Nephron progenitor cell (in vitro differentiated cells): ENCODE results near the gene COL24A1.

Source experiments
- DNase-seq: peaks from one replicate; pipeline ENCODE4 v3.0.0; 2021
- H3K27ac Mint-ChIP-seq: 2 replicates; pipeline ENCODE4 v1.8.0; 2021; ENCODE audit warnings: mild to moderate bottlenecking, moderate library complexity, mixed read lengths
- H3K27me3 Mint-ChIP-seq: 2 replicates; pipeline ENCODE4 v1.8.0; 2021; ENCODE audit warnings: mild to moderate bottlenecking, low read depth, mixed read lengths; ENCODE audit not compliant: poor library complexity
- H3K36me3 Mint-ChIP-seq: 2 replicates; pipeline ENCODE4 v1.8.0; 2021; ENCODE audit warnings: low read depth, mixed read lengths
- H3K4me1 Mint-ChIP-seq: 2 replicates; pipeline ENCODE4 v1.8.0; 2021; ENCODE audit warnings: mixed read lengths
- H3K4me3 Mint-ChIP-seq: 2 replicates; pipeline ENCODE4 v1.8.0; 2021; ENCODE audit warnings: mild to moderate bottlenecking, moderate library complexity, mixed read lengths
- H3K9me3 Mint-ChIP-seq: 2 replicates; pipeline ENCODE4 v1.8.0; 2021; ENCODE audit warnings: mild to moderate bottlenecking, moderate library complexity, mixed read lengths
- CTCF ChIP-seq: fragments of 200-600 bp; sonication (generic); IDR thresholded peaks from 2 replicates; pipeline ENCODE4 v1.5.0; 2021; ENCODE audit warnings: antibody characterized with exemption

COL24A1 gene

GRCh38 chr1:85992791-85993190 lies 163.8 kb downstream of the COL24A1 start:
- TF ChIP-seq CTCF: no peak
- H3K9me3 Mint-ChIP-seq: no peaks in the 10 kb centered on the region
- H3K4me3 Mint-ChIP-seq: no peak overlapping the region
- H3K4me1 Mint-ChIP-seq: no peaks in the 10 kb centered on the region
- H3K27me3 Mint-ChIP-seq: no peaks in the 10 kb centered on the region
- no peaks in the 10 kb centered on the region for H3K36me3 Mint-ChIP-seq
- no peak for DNase-seq
- H3K27ac Mint-ChIP-seq: no peak overlapping the region

- no peak for DNase-seq
- no peak overlapping the region for H3K27ac Mint-ChIP-seq
- TF ChIP-seq CTCF: no peak
- no peaks in the 10 kb centered on the region for H3K27me3 Mint-ChIP-seq
- H3K4me1 Mint-ChIP-seq: no peaks in the 10 kb centered on the region
- H3K36me3 Mint-ChIP-seq: no peaks in the 10 kb centered on the region
- H3K4me3 Mint-ChIP-seq: no peak overlapping the region
- H3K9me3 Mint-ChIP-seq: no peaks in the 10 kb centered on the region
Observed at GRCh38 chr1:85991261-85991660, 165.3 kb downstream of the COL24A1 start.

GRCh38 chr1:85984636-85985035 lies 171.9 kb downstream of the COL24A1 start:
- no peak for TF ChIP-seq CTCF
- H3K4me3 Mint-ChIP-seq: no peak overlapping the region
- H3K27me3 Mint-ChIP-seq: peaks cover 8% of the 10 kb centered on the region
- DNase-seq: no peak
- H3K27ac Mint-ChIP-seq: no peak overlapping the region
- H3K36me3 Mint-ChIP-seq: no peaks in the 10 kb centered on the region
- H3K4me1 Mint-ChIP-seq: no peaks in the 10 kb centered on the region
- H3K9me3 Mint-ChIP-seq: peaks cover 4% of the 10 kb centered on the region

GRCh38 chr1:85983316-85983715 lies 173.3 kb downstream of the COL24A1 start:
- TF ChIP-seq CTCF: no peak
- Mint-ChIP-seq H3K4me3 (no peak overlapping the region), H3K36me3 (no peaks in the 10 kb centered on the region), H3K27me3 (peaks cover 11% of the 10 kb centered on the region), H3K27ac (no peak overlapping the region), H3K4me1 (no peaks in the 10 kb centered on the region), H3K9me3 (peaks cover 7% of the 10 kb centered on the region)
- no peak for DNase-seq

GRCh38 chr1:85976516-85977205 lies 179.9 kb downstream of the COL24A1 start:
- Mint-ChIP-seq H3K4me3 (no peak overlapping the region), H3K36me3 (no peaks in the 10 kb centered on the region), H3K27me3 (peaks cover 10% of the 10 kb centered on the region), H3K9me3 (peaks cover 14% of the 10 kb centered on the region), H3K4me1 (no peaks in the 10 kb centered on the region), H3K27ac (no peak overlapping the region)
- no peak for TF ChIP-seq CTCF
- DNase-seq: no peak

- H3K27ac Mint-ChIP-seq: no peak overlapping the region
- no peaks in the 10 kb centered on the region for H3K4me1 Mint-ChIP-seq
- no peak for TF ChIP-seq CTCF
- peaks cover 14% of the 10 kb centered on the region for H3K9me3 Mint-ChIP-seq
- H3K27me3 Mint-ChIP-seq: peaks cover 6% of the 10 kb centered on the region
- no peak overlapping the region for H3K4me3 Mint-ChIP-seq
- H3K36me3 Mint-ChIP-seq: no peaks in the 10 kb centered on the region
- DNase-seq: no peak
Observed at GRCh38 chr1:85975912-85976371, 180.6 kb downstream of the COL24A1 start.
